GM12865 (cell line): ENCODE data around the gene ACAP2.

ENCODE experiments used
- DNase-seq: peaks from one replicate; pipeline ENCODE4 v3.0.0; 2010; ENCODE audit warnings: low read depth
- H3K4me3 ChIP-seq: 2 replicates; pipeline ENCODE4 v1.5.1; 2011; ENCODE audit warnings: mild to moderate bottlenecking, low read depth, low read length, control low read depth
- TF ChIP-seq, protein P1 (sequence below): IDR thresholded peaks from 2 replicates; pipeline ENCODE4 v1.5.1; 2011; ENCODE audit warnings: low read length, control low read depth, low read depth, inconsistent platforms; ENCODE audit not compliant: insufficient read depth; ENCODE audit errors: missing control alignments

The ACAP2 gene

DNA sequence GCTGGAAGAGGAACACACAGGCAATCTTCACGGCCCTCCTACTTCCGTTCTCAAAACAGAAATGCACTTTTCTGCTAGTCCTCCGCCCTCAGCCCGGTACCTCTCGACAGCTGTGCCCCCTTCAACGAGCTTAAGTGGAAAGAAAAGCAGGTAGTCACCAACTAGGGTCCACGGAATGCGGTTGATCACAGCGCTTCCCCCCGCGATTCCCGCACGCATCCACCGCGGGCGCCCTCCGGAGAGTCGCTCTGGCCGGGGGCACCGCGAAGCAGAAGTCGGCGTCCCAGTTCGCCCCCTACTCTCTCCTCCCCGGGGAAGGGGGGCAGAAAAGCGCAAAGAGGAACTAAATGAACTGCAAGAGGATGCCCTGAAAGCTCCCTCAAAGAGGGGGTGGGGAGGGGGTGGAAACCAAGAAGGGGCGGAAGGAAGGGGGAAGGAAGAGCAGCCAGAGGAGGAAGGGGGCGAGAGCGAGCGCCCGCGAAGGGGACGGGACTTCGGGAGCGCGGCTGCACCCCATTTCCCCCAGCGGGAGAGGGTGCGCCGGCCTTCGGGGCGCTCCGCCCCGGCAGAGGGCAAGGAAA, 738 bp downstream of the ACAP2 start:
- TF ChIP-seq, protein P1, sequence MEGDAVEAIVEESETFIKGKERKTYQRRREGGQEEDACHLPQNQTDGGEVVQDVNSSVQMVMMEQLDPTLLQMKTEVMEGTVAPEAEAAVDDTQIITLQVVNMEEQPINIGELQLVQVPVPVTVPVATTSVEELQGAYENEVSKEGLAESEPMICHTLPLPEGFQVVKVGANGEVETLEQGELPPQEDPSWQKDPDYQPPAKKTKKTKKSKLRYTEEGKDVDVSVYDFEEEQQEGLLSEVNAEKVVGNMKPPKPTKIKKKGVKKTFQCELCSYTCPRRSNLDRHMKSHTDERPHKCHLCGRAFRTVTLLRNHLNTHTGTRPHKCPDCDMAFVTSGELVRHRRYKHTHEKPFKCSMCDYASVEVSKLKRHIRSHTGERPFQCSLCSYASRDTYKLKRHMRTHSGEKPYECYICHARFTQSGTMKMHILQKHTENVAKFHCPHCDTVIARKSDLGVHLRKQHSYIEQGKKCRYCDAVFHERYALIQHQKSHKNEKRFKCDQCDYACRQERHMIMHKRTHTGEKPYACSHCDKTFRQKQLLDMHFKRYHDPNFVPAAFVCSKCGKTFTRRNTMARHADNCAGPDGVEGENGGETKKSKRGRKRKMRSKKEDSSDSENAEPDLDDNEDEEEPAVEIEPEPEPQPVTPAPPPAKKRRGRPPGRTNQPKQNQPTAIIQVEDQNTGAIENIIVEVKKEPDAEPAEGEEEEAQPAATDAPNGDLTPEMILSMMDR, result no peak
- peak; percentile 70 for DNase-seq
- H3K4me3 ChIP-seq, result peak overlapping the region; percentile 82

DNA sequence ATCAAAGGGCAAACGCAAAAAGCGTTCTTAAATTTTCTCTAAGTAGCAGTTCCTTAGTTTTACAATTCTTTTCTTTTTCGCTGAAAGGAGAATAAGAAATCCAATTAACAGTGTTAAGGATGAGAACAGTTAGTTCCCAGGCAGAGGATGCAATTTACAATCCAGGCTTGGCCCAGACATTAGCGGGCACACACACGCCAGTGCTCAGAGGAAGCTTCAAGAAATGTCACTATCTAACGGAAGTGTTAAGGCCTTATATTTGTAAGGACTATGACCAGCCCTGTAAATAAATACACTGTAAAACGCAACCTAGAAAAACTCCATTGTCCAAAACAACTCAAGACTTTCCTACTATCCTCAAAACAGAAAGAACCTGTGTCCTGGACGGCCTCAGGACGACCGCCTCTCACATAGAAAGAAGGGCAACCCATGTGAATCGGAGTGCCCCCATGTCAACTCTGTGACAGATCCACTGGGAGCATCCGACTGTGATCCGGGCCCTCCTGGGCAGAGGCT, 1.3 kb downstream of the ACAP2 start:
- peak overlapping the region; percentile 82 for H3K4me3 ChIP-seq
- DNase-seq, result no peak
- TF ChIP-seq, protein P1, result no peak

DNA sequence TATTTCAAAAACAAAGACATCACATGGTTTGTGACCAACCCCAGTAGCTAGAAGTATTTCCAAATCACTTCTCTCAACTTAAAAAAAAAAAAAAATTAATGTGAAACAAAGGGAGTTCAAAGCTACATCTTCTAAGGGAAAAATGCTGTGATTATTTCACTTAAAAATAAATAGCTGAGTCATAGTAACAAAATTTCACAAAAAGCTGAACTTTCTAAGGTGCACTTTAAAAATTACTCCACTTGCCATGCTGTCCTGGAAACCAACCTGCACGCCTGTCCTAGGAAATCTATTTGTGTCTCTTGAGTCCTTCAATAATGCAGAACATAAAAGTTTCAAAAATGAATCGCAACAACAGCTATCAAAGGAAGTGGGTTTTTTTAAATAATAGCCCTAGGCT, 1.8 kb downstream of the ACAP2 start:
- H3K4me3 ChIP-seq, result peak overlapping the region; percentile 82
- TF ChIP-seq, protein P1, result no peak
- DNase-seq, result no peak

DNA sequence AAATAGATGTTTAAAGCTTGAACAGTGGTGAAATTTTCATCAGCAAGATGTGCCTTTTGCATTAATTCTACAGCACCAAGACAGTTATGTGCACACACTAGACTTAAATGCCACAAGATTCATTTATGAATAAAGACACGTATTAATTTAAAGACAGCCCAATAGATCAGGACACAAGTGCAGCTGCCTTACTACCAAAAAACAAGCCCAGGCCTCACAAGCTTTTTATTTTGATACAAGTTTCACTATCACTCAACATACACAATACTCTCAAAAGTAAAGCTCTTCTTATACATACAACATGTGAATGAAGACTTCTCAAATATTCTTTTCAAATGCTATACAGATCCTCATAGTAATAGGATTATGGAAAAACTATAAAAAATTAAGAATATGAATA, 2.4 kb downstream of the ACAP2 start:
- TF ChIP-seq, protein P1, result no peak
- peak; percentile 55 for DNase-seq
- H3K4me3 ChIP-seq, result peak overlapping the region; percentile 82

DNA sequence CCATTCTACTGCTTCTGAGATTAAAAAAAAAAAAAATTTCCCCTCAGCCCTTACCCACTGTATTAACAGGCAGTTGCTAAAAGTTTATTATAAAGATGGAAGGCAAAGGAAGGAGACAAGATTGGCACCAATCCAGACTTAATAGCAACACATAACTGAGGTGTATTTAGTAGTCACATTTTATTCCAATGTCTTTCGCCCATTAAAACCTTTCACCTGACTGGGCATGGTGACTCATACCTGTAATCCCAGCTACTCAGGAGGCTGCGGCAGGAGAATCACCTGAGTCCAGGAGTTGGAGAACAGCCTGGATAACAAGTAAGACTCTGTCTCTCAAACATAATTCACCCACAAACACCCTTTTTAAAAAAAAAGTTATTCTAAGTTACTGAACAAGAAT, 4.4 kb downstream of the ACAP2 start:
- H3K4me3 ChIP-seq, result no peak overlapping the region
- TF ChIP-seq, protein P1, result no peak
- no peak for DNase-seq

DNA sequence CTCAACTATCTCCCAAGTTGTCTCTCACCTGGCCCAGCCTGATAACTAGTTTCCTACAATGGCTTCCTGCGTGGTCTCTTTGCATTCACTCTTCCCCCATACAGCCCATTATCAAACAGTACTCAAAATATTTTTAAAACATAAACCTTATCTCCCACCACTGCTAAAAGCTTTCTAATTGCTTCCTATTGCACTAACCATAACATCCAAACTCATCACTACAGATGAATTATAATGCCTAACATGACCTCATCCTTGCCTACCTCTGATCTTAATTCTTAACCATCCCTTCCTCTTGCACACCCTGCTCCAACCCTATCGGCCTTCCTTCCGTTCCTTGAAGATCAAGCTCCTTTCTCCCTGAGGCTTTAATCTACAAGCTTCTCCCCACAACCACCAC, 17.0 kb downstream of the ACAP2 start:
- TF ChIP-seq, protein P1, result no peak
- H3K4me3 ChIP-seq, result no peak overlapping the region
- no peak for DNase-seq

DNA sequence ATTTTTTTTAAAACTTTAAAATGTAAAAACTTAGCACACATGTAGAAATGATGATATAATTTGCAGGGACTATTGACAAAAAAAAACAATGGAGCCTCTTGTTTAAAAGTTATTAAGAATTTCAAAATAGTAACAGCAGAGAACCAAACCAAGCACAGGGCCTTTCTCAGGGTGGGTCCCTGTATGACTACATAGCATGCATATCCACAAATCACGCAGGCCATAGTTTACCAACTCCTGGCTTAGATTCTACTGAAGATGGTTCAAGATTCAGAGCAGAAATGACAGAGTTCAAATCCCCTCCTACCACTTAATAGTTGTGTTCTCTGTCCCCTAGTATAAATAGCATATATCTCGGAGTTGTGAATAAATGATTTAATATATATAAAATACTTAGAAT, 19.0 kb downstream of the ACAP2 start:
- H3K4me3 ChIP-seq, result no peak overlapping the region
- DNase-seq, result no peak
- TF ChIP-seq, protein P1, result no peak
